ENCODE data around the gene MOXD1.

MOXD1 gene

GRCh38 chr6:132400883-132401617, at the start of gene MOXD1:
TSS of gene MOXD1 (minus strand) at chr6:132401475. CDS start at chr6:132401426, 49 bp downstream.
- no peak for DNase-seq

DNA sequence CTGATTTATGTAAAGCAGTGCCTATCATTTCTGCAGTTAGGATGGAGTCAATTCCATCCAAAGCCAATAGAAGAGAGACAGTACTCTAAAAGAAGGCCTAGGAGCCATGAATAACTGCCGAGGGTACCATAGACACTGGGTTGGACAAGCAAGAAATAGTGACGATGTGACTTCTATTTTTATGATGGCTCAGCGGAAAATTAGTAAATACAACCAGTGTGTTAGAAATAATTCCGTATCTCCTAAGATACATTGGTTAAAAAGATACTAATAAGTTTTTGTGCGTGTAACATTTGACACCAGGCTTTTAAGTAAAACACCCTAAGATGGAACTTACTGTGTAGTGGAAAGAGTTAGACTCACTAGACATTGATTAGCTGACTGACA, 45.6 kb upstream of the MOXD1 start:
- no peak for DNase-seq

DNA sequence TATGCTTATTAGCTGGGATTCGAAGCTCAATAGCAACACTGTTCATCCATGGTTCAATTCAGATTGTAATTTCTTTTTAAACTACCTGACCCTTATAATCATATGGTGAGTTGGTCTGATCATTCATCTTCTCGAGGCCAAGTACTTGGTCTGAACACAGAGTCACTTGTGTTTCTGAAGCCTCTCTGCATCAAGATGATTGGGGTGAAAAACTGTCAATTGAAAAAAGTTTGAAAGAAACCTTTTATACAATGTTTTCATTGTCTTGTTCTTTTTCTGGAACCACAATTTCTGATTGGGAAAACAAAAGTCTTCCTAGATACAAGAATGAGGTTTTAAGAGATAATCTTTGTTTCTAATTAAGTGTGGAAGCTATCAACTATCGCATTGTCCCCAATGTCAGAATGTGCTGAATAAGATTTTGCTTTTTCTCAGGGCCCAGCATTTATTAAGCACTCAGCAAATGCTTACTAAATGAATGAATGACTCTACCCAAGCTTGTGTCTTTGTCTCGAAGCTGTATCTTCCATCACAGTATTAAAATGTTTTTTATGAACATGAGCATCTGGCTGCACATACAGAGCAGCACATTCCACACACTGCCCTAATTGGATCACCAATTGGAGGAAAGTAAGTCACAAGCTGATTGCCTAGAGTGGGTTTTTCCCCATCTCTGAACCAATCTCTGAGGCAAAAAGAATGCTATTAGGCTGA, 45.0 kb upstream of the MOXD1 start:
- DNase-seq: no peak

DNA sequence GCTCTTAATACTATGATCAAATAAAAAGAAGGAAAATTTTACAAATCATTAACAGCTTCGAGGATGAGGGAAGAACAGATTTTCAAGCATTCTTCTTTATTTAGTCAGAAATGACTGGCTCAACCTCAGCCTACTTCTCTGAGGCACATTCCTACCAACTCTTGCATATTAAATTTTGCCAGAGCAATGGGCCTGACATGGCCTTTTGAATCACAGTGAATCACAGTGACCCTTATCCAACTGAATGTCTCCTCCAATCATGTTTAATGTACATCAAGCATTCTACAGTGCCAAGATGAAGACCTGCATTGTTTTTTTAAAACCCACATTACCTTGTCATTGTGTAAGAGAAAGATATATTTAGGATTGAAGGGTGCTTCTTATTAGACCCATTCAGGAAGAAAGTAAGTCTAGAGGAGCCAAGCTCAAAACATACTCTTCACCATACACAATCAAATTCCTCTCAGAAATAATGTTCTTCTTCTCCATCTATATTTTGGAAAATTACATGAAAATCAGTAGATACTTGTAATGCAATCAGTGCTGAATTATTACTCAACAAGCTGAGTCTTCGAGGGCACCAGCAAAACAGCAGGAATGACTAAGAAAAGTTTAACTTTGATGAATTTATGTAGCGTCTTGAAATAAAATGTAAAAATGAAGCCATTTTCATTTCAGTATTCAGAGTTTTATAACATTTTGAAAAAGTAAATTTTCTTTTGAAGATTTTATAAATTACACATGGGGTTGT, 44.1 kb upstream of the MOXD1 start:
- DNase-seq: no peak

GRCh38 chr6:132443206-132443605, 41.9 kb upstream of the MOXD1 start:
- DNase-seq: no peak

DNA sequence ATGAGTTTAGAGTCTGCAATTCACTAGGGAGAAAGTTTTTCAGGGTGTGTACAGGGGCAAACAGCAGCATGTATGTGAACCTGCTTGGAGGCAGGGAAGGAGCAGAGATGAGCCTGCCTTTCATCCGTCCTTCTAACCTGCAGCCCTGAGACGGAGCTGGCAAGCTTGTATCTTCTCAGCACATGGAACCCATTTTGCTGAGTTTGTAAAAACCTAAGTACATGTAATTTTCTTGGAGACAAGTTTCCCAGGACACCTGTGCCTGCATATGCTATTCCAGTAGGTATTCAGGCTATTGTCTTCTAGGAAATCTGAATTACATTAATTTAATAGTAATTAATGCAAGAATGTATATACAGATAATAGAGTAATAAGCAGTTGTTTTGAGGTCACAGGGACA, 28.8 kb upstream of the MOXD1 start:
- DNase-seq: no peak

DNA sequence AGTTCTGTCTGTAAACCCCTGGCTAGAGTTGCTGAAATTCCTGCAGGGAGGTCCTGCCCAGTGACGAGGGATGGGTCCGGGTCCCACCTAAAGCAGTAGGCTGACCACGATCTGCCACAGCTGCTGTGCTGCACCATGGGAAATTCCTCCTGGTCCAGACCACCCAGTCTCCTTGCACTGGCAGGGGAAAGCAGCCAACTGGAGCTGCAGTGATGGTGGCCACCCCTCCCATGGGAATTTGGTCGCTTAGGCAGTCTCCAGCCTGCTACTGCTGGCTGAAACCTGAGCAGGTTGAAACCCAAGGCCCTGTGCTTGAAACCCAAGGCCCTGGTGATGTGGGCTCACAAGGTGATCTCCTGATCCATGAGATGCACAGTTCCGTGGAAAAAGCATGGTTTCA, 23.9 kb upstream of the MOXD1 start:
- DNase-seq: no peak

GRCh38 chr6:132423839-132424238, 22.6 kb upstream of the MOXD1 start:
- no peak for DNase-seq

DNA sequence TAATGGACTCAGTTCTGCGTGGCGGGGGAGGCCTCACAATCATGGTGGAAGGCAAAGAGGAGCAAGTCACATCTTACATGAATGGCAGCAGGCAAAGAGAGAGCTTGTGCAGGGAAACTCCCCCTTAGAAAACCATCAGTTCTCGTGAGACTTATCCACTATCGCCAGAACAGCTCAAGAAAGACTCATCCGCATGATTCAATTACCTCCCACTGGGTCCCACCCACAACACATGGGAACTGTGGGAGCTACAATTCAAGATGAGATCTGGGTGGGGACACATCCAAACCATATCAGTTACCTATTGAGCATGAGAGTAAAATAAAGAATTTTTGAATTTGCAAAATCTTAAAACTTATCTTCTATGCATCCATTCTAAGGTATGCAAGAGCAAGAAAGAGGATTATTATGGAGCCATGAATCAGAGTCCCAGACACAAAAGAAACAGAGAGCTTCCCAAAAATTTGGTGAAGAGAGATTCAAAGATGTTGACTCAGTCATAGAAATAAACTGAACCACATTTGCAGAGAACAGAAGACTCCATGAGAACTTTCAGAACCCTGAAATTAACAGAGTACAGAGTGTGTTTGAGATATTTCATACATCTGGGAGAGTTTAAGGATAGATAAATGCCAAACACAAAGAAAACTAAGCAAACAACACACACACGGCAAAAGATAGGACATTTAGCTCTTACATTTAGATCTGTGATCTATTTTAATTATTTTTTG, 17.1 kb upstream of the MOXD1 start:
- no peak for DNase-seq

DNA sequence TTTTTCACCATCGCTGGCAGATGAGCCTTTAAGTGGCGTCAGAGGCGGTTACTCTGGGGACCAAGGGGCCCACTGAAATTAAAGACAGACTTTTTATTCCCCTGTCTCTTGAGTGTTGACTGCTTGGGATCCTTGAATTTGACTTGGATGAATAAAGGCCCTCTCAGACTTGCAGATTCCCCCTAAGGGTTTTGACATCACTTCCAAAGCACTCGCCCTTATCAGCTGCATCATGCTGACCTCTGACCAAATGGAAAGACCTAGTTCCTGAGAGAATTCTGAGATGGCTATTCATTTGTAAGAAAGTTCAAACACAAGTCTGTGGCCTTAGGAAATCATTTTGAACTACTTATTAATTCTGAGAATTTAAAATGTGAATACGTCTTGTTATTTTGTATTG, 13.5 kb upstream of the MOXD1 start:
- DNase-seq: no peak

GRCh38 chr6:132414322-132414721, 13.0 kb upstream of the MOXD1 start:
- DNase-seq: no peak

- no peak for DNase-seq
Measured at GRCh38 chr6:132413499-132413802, 12.2 kb upstream of the MOXD1 start.

DNA sequence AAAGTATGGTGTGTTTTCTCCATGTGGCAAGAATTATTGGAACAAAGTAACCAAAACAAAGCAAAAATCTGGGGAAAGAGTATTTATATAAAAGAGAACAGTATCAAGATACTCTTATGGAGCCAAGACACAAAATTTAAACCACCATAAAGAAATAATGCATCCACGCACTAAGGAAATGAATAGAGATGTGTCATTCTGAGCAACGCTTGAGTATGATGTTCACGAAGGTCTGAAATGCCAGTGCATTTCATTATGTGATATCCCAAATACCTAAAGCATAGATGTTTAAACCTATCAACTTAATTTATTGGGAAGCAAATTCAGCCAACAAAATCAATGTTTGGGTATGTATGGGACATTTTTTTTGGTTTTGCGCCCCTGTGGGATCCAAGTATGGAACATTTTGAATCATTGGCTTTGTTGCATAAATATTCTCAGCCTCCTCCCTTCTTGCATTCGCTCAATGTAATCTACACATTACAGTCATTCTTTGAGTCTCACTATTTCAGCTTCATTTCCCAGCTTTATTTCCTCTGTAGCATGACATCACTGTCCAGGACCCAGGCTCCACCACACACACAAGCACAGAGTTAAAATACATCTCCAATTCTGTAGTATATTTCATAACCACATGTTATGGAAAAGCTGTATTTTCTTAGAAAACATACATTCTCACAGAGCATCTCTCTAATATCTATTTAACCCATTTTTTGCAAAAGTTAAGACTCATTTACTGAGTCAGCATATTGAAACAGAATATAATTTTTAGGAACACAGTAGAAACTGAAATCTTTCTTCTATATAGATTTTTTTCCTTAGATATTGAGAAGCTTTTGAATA, 11.6 kb upstream of the MOXD1 start:
- DNase-seq: no peak

DNA sequence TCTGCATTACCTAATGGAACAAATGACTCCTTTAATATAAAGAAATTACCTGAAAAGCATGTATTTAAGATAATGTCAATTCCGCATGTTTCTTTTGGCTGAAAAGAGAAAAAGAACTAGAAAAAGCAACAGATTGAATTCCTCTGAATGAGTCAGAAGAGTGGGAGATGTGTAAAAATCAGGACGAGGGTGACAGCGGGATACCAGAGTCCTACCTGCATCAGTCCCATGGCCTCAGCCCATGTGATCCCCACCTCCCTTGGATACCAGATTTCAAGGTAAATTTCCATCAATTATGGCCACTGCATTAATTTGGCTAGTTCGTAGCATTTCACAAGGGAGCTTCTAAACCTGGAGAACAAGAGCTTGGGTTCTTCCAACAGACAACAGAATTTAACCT, 10.0 kb upstream of the MOXD1 start:
- no peak for DNase-seq

GRCh38 chr6:132410830-132411229, 9.6 kb upstream of the MOXD1 start:
- DNase-seq: no peak

DNA sequence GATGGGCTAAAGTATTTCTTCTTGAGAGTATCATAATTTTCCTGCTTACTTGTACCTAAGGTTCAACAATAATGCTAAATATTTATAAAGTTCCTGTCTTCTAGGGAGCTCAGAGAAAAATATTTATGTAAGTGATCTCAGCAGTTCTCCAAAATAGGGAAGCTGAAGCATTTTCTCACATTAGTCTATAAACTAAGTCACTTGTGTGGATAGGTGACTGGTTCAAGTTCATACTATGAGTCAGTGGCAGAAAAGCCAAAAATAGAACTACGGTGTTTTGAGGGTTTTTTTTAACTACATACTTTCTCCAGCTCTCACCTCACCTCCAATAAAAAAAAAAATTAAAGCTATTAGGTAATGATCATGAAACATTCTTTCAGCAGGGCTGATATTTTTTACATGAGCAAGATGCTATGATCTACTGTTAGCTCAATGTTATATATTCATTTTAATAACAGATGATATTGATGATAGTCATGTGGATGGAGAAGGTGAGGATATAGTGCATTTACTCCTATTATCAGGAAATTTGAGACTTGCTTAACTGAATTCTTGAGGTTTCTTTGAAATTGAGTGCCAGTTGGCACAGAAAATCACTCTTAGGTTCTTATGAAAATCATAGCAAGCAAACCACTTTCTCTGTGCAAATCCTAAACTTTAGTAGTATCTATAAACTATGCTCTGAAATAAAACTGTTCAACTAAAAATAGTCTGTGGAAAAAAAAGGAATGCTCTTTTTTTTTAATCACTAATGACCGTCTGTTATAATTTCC, 4.1 kb upstream of the MOXD1 start:
- no peak for DNase-seq

GRCh38 chr6:132404736-132405135, 3.5 kb upstream of the MOXD1 start:
- no peak for DNase-seq

GRCh38 chr6:132404330-132404729, 3.1 kb upstream of the MOXD1 start:
- no peak for DNase-seq

DNA sequence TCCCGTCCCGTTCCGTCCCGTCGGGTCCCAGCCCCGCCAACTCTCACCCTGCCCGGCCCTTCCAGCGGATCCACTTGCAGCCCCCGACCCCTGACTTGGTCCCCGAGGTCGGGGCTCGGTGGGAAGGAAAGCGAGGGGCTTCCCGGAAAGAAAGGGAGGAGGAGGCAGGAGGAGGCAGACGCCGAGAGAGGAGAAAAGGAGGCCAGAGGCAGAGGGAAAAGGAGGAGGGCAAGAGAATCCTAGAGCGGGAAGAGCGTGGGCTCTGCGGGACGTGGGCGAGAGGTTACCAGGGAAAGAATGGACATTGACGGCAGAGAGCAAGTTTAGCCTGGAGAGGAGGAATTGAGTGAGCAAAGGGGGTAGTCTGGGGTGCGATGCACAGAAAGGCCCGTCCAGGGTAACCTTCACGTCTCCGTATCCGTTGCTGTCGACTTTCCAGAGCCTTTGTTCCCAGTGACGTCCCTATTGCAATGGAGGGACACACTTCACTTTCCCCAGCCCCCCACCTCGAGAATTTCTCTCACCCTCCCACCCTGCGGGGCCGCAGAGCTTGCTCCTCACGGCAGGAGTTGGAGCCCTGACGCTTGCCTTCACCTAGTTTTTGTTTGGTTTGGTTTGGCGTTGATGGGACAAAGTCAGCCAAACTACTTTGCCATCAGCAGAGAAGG, 477 bp upstream of the MOXD1 start:
- no peak for DNase-seq

- DNase-seq: no peak
Measured at GRCh38 chr6:132400555-132400882, 756 bp downstream of the MOXD1 start.

- DNase-seq: no peak
Measured at GRCh38 chr6:132399376-132400074, 1.8 kb downstream of the MOXD1 start.
